HepG2 (cell line): ENCODE results near the gene FOXD1.

Experiments used
- BRCA1 ChIP-seq: sonication (generic); formaldehyde crosslinking; IDR thresholded peaks from 2 replicates; pipeline ENCODE4 v1.4.0; 2020; ENCODE audit warnings: missing genetic modification reagents
- EEA1 ChIP-seq: sonication (generic); formaldehyde crosslinking; IDR thresholded peaks from 2 replicates; pipeline ENCODE4 v1.5.1; 2020; ENCODE audit warnings: mild to moderate bottlenecking, missing genetic modification reagents, borderline replicate concordance
- ELF1 ChIP-seq: sonication (generic); formaldehyde crosslinking; IDR thresholded peaks from 2 replicates; pipeline ENCODE4 v1.4.0; 2020; ENCODE audit warnings: missing genetic modification reagents
- JUND ChIP-seq: sonication (generic); formaldehyde crosslinking; IDR thresholded peaks from 2 replicates; pipeline ENCODE4 v1.8.0; 2022; ENCODE audit warnings: mild to moderate bottlenecking, missing genetic modification reagents
- POLR2A ChIP-seq, 2 experiments: IDR thresholded peaks; 2 replicates each; pipeline ENCODE4 v1.6.1; 2011; ENCODE audit warnings: low read depth in 2 of 2, low read length in 2 of 2, mild to moderate bottlenecking in 1 of 2, moderate library complexity in 1 of 2; ENCODE audit not compliant: insufficient read depth in 1 of 2
- UBTF ChIP-seq: sonication (generic); formaldehyde crosslinking; IDR thresholded peaks from 2 replicates; pipeline ENCODE4 v1.4.0; 2020; ENCODE audit warnings: mild to moderate bottlenecking, missing genetic modification reagents
- ZBTB49 ChIP-seq: sonication (generic); formaldehyde crosslinking; IDR thresholded peaks from 2 replicates; pipeline ENCODE4 v1.4.0; 2020; ENCODE audit warnings: missing genetic modification reagents, borderline replicate concordance
- ZNF549 ChIP-seq: sonication (generic); formaldehyde crosslinking; IDR thresholded peaks from 2 replicates; pipeline ENCODE4 v1.5.0; 2020; ENCODE audit warnings: missing genetic modification reagents
- ZNF558 ChIP-seq: sonication (generic); formaldehyde crosslinking; IDR thresholded peaks from 2 replicates; pipeline ENCODE4 v1.9.0; 2022; ENCODE audit warnings: mild to moderate bottlenecking, missing genetic modification reagents, borderline replicate concordance
- ZNF589 ChIP-seq: sonication (generic); formaldehyde crosslinking; conservative IDR thresholded peaks from 2 replicates; pipeline ENCODE4 v1.8.0; 2022; ENCODE audit warnings: mild to moderate bottlenecking, moderate library complexity, missing genetic modification reagents
- ZNF704 ChIP-seq: sonication (generic); formaldehyde crosslinking; IDR thresholded peaks from 2 replicates; pipeline ENCODE4 v1.8.1; 2023; ENCODE audit warnings: mild to moderate bottlenecking, inconsistent platforms, moderate library complexity, missing genetic modification reagents, borderline replicate concordance

GRCh38 chr5:73471654-73472053 is 23.1 kb upstream of the FOXD1 start:
- TF ChIP-seq ZNF704 (CRISPR knock-in tag) = no peak
- no peak for TF ChIP-seq BRCA1 (CRISPR knock-in tag)
- TF ChIP-seq POLR2A (IDR thresholded peaks at IDR 0.05; ENCODE audit: insufficient read depth in 1 of 2, low read depth in 2 of 2, low read length in 2 of 2) = no peak
- no peak for TF ChIP-seq ELF1 (CRISPR knock-in tag)
- TF ChIP-seq ZNF558 (CRISPR knock-in tag) = no peak
- no peak for TF ChIP-seq ZNF589 (CRISPR knock-in tag)
- no peak for TF ChIP-seq EEA1 (CRISPR knock-in tag)
- no peak for TF ChIP-seq ZBTB49 (CRISPR knock-in tag)
- no peak for TF ChIP-seq JUND (CRISPR knock-in tag)
- no peak for TF ChIP-seq ZNF549
- no peak for TF ChIP-seq UBTF (CRISPR knock-in tag)
